Adrenal gland (tissue), 5 donors: ENCODE results near the gene DYNAP.

Experiments
- POLR2A ChIP-seq, 2 donors: fragments of 450-650 bp; IDR thresholded peaks; one replicate each; pipeline ENCODE4 v1.6.1; 2017; ENCODE audit warnings: antibody characterized with exemption in 2 of 2, mild to moderate bottlenecking in 2 of 2, moderate library complexity in 1 of 2
- TF ChIP-seq, protein P1 (sequence below), 6 experiments: fragments of 450-650 bp in 4 of 6; fragments of 200-600 bp in 2 of 6; sonication (generic) in 1 of 6; IDR thresholded peaks; 1 replicate in 5 of 6; 2 replicates in 1 of 6; pipeline versions ENCODE4 v1.5.1 to v1.8.0; 2016 to 2021; ENCODE audit warnings: antibody characterized with exemption in 6 of 6, mild to moderate bottlenecking in 2 of 6, moderate library complexity in 1 of 6
- donor health status: DM: no; HTN: no; CAD: no.

DNA sequence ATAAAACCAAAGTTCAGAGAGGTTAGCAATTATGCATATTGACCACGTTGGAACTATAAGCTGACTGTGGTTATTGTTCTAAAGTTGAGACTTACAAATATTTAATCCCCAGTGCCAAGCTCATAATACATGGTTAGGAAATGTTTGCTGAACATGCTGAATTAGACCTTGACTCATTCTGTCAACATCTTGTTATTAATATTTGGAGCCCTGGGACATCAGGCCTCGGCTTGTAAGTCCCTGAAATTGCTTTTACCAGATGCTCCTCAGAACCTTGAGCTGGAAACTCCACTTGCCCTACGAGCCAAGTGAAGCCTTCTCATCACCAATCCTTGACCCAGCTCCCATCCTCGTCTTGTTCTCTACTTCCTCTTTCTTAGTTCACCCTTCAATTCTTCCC is 21.2 kb downstream of the DYNAP start:
- TF ChIP-seq, protein P1, sequence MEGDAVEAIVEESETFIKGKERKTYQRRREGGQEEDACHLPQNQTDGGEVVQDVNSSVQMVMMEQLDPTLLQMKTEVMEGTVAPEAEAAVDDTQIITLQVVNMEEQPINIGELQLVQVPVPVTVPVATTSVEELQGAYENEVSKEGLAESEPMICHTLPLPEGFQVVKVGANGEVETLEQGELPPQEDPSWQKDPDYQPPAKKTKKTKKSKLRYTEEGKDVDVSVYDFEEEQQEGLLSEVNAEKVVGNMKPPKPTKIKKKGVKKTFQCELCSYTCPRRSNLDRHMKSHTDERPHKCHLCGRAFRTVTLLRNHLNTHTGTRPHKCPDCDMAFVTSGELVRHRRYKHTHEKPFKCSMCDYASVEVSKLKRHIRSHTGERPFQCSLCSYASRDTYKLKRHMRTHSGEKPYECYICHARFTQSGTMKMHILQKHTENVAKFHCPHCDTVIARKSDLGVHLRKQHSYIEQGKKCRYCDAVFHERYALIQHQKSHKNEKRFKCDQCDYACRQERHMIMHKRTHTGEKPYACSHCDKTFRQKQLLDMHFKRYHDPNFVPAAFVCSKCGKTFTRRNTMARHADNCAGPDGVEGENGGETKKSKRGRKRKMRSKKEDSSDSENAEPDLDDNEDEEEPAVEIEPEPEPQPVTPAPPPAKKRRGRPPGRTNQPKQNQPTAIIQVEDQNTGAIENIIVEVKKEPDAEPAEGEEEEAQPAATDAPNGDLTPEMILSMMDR (IDR thresholded peaks at IDR 0.05): no peak
- TF ChIP-seq POLR2A (IDR thresholded peaks at IDR 0.05): no peak
